Measurements from ENCODE around the gene CYB5R4. TPM values are rescaled to one million over a fixed set of nuclear protein-coding genes. Genes with fewer than 3 reads are reported as not detected.
"Not testable (repeated sequence)": the region's sequence is repeated elsewhere in the genome, so short reads cannot be mapped to it uniquely, and the experiment has no call there.

Gene CYB5R4
- total RNA-seq, 1 donor from 2014 or later = 5.2 TPM

DNA sequence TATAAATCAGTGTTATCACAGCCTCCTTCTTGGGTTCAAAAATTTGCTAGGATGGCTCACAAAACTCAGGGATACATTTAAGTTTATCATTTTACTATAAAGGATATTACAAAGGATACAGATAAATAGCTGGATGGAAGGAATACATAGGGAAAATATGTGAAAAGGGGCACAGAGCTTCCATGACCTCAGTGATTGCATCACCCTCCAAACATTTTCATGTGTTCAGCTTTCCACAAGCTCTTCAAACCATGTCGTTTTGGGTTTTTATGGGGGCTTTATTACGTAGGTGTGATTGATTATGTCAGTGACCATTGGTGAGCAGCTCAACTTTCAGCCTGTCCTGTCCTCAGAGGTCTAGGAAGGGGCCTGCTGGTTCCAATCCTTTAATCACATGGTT, 68.0 kb downstream of the CYB5R4 start:
- no peaks in the 10 kb centered on the region for H3K9me3 ChIP-seq (ENCODE audit: control insufficient read depth in 3 of 3, low read length in 3 of 3)
- no peaks in the 10 kb centered on the region for H3K4me1 ChIP-seq (ENCODE audit: control insufficient read depth in 3 of 3, insufficient read depth in 3 of 3, low read length in 3 of 3)
- H3K9ac ChIP-seq (ENCODE audit: low read depth in 1 of 3, low read length in 3 of 3) = no peak overlapping the region
- peaks cover 3 to 19% (median 11%) of the 10 kb centered on the region in 3 donors for H3K36me3 ChIP-seq (ENCODE audit: control insufficient read depth in 3 of 3, insufficient read depth in 3 of 3, low read length in 3 of 3)
- no peak overlapping the region for H3K4me3 ChIP-seq (ENCODE audit: low read length in 3 of 3)
- H3K27me3 ChIP-seq (ENCODE audit: control insufficient read depth in 3 of 3, insufficient read depth in 3 of 3, low read length in 3 of 3) = no peaks in the 10 kb centered on the region
- no peak overlapping the region for H3K27ac ChIP-seq (ENCODE audit: low read depth, low read length)

DNA sequence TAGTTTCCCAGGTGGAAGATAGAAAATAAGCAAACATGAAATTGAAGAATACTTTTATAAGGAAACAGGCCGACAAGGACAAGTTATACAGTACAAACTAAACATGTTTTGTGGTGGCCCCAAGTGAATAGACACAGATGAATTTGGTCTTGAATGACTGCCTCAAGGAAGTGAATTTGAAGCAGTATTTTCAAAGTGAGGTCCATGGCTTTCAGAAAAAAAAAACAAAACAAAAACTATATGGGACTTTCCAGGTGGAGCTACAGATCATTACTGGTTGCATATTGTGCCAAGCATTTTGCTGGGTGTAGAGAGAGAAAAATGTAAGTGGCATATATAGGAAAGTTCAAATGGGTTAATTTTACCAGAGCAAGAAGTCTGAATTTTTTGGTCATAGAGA, 68.8 kb downstream of the CYB5R4 start:
- Histone ChIP-seq H3K4me3 (ENCODE audit: low read length in 3 of 3) (no peak overlapping the region), H3K27me3 (ENCODE audit: control insufficient read depth in 3 of 3, insufficient read depth in 3 of 3, low read length in 3 of 3) (no peaks in the 10 kb centered on the region), H3K9ac (ENCODE audit: low read depth in 1 of 3, low read length in 3 of 3) (no peak overlapping the region), H3K27ac (ENCODE audit: low read depth, low read length) (no peak overlapping the region), H3K36me3 (ENCODE audit: control insufficient read depth in 3 of 3, insufficient read depth in 3 of 3, low read length in 3 of 3) (peaks cover 3 to 23% (median 18%) of the 10 kb centered on the region in 3 donors), H3K4me1 (ENCODE audit: control insufficient read depth in 3 of 3, insufficient read depth in 3 of 3, low read length in 3 of 3) (no peaks in the 10 kb centered on the region), H3K9me3 (ENCODE audit: control insufficient read depth in 3 of 3, low read length in 3 of 3) (no peaks in the 10 kb centered on the region)

DNA sequence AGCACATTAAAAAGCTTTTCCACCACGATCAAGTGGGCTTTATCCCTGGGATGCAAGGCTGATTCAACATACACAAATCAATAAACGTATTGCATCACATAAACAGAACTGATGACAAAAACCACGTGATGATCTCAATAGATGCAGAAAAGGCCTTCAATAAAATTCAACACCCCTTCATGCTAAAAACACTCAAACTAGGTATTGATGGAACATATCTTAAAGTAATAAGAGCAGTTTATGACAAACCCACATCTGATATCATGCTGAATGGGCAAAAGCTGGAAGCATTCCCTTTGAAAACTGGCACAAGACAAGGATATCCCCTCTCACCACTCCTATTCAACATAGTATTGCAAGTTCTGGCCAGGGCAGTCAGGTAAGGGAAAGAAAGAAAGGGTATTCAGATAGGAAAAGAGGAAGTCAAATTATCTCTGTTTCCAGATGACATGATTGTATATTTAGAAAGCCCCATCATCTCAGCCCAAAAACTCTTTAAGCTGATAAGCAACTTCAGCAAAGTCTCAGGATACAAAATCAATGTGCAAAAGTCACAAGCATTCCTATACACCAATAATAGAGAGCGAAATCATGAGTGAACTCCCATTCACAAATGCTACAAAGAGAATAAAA, 86.8 kb downstream of the CYB5R4 start:
- not testable (repeated sequence) for H3K9ac ChIP-seq (ENCODE audit: low read depth in 1 of 3, low read length in 3 of 3)

DNA sequence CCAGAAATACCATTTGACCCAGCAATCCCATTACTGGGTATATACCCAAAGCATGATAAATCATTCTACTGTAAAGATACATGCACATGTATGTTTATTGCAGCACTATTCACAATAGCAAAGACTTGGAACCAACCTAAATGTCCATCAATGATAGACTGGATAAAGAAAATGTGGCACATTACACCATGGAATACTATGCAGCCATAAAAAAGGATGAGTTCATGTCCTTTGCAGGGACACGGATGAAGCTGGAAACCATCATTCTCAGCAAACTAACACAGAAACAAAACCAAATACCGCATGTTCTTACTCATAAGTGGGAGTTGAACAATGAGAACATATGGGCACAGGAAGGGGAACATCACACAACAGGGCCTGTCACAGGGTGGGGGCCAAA, 88.5 kb downstream of the CYB5R4 start:
- not testable (repeated sequence) for H3K27ac ChIP-seq (ENCODE audit: low read depth, low read length); H3K9me3 ChIP-seq (ENCODE audit: control insufficient read depth in 3 of 3, low read length in 3 of 3)

More for the DNA sequence above, 86.8 kb downstream of the CYB5R4 start:
- not testable (repeated sequence) for H3K27ac ChIP-seq (ENCODE audit: low read depth, low read length); H3K27me3 ChIP-seq (ENCODE audit: control insufficient read depth in 3 of 3, insufficient read depth in 3 of 3, low read length in 3 of 3); H3K4me3 ChIP-seq (ENCODE audit: low read length in 3 of 3); H3K4me1 ChIP-seq (ENCODE audit: control insufficient read depth in 3 of 3, insufficient read depth in 3 of 3, low read length in 3 of 3); H3K9me3 ChIP-seq (ENCODE audit: control insufficient read depth in 3 of 3, low read length in 3 of 3)
- H3K36me3 ChIP-seq (ENCODE audit: control insufficient read depth in 3 of 3, insufficient read depth in 3 of 3, low read length in 3 of 3) = peaks cover 0 to 10% (median 6%) of the 10 kb centered on the region in 3 donors

DNA sequence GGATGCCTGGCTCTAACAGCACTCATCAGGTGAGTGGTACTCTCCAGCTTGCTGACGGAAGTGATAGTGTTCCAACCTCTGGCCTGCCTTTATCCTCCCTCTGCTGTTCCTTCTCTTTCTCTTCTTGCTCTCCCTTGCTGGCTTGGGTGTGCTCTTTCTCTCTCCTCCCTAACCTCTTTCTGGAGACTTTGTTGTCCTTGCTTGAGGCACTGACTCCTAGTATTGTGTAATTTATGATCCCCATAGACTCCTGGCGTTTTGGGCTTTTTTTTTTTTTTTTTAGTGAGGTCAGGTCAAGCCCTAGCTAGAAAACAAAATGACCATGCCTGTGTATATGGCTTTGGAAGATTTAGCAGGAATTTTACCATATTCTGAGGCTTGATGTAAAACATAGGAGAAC, 89.4 kb downstream of the CYB5R4 start:
- Histone ChIP-seq H3K36me3 (ENCODE audit: control insufficient read depth in 3 of 3, insufficient read depth in 3 of 3, low read length in 3 of 3) (peaks cover 0 to 2% (median 0%) of the 10 kb centered on the region in 3 donors), H3K27me3 (ENCODE audit: control insufficient read depth in 3 of 3, insufficient read depth in 3 of 3, low read length in 3 of 3) (no peaks in the 10 kb centered on the region), H3K4me1 (ENCODE audit: control insufficient read depth in 3 of 3, insufficient read depth in 3 of 3, low read length in 3 of 3) (no peaks in the 10 kb centered on the region), H3K9ac (ENCODE audit: low read depth in 1 of 3, low read length in 3 of 3) (no peak overlapping the region), H3K27ac (ENCODE audit: low read depth, low read length) (no peak overlapping the region), H3K9me3 (ENCODE audit: control insufficient read depth in 3 of 3, low read length in 3 of 3) (no peaks in the 10 kb centered on the region), H3K4me3 (ENCODE audit: low read length in 3 of 3) (no peak overlapping the region)

More for the DNA sequence above, 88.5 kb downstream of the CYB5R4 start:
- not testable (repeated sequence) for H3K36me3 ChIP-seq (ENCODE audit: control insufficient read depth in 3 of 3, insufficient read depth in 3 of 3, low read length in 3 of 3); H3K27me3 ChIP-seq (ENCODE audit: control insufficient read depth in 3 of 3, insufficient read depth in 3 of 3, low read length in 3 of 3); H3K9ac ChIP-seq (ENCODE audit: low read depth in 1 of 3, low read length in 3 of 3); H3K4me3 ChIP-seq (ENCODE audit: low read length in 3 of 3); H3K4me1 ChIP-seq (ENCODE audit: control insufficient read depth in 3 of 3, insufficient read depth in 3 of 3, low read length in 3 of 3)

DNA sequence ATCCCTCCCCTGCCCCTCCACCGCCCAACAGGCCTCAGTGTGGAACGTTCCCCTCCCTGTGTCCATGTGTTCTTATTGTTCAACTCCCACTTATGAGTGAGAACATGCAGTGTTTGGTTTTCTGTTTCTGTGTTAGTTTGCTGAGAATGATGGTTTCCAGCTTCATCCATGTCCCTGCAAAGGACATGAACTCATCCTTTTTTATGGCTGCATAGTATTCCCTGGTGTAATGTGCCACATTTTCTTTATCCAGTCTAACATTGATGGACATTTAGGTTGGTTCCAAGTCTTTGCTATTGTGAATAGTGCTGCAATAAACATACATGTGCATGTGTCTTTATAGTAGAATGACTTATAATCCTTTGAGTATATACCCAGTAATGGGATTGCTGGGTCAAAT, 91.9 kb downstream of the CYB5R4 start:
- H3K36me3 ChIP-seq (ENCODE audit: control insufficient read depth in 3 of 3, insufficient read depth in 3 of 3, low read length in 3 of 3); H3K27me3 ChIP-seq (ENCODE audit: control insufficient read depth in 3 of 3, insufficient read depth in 3 of 3, low read length in 3 of 3); H3K9me3 ChIP-seq (ENCODE audit: control insufficient read depth in 3 of 3, low read length in 3 of 3); H3K4me3 ChIP-seq (ENCODE audit: low read length in 3 of 3); H3K4me1 ChIP-seq (ENCODE audit: control insufficient read depth in 3 of 3, insufficient read depth in 3 of 3, low read length in 3 of 3); H3K9ac ChIP-seq (ENCODE audit: low read depth in 1 of 3, low read length in 3 of 3); H3K27ac ChIP-seq (ENCODE audit: low read depth, low read length): not testable (repeated sequence)

DNA sequence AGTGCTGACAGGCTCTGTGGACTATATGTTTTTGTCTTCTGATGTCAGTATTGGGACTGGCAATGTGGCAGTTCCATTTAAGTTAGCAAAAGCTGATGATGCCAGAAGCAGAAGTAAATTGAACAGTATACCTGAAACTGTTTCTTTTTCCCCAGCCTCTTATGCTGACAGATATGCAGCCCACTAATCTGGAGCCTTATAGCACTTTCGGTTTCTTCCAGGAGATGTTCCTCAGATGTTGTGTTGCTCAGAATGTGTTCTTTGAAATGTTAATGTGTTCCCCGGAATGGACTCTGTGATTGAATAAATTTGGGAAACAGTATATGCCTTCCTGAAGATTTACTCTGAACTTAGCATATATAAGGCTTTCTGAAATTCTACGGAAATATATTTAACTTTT, 93.3 kb downstream of the CYB5R4 start:
- H3K4me1 ChIP-seq (ENCODE audit: control insufficient read depth in 3 of 3, insufficient read depth in 3 of 3, low read length in 3 of 3) = no peaks in the 10 kb centered on the region
- H3K9me3 ChIP-seq (ENCODE audit: control insufficient read depth in 3 of 3, low read length in 3 of 3) = no peaks in the 10 kb centered on the region
- no peaks in the 10 kb centered on the region for H3K27me3 ChIP-seq (ENCODE audit: control insufficient read depth in 3 of 3, insufficient read depth in 3 of 3, low read length in 3 of 3)
- peaks cover 0 to 7% (median 0%) of the 10 kb centered on the region in 3 donors for H3K36me3 ChIP-seq (ENCODE audit: control insufficient read depth in 3 of 3, insufficient read depth in 3 of 3, low read length in 3 of 3)
- H3K27ac ChIP-seq (ENCODE audit: low read depth, low read length) = no peak overlapping the region
- no peak overlapping the region for H3K9ac ChIP-seq (ENCODE audit: low read depth in 1 of 3, low read length in 3 of 3)
- H3K4me3 ChIP-seq (ENCODE audit: low read length in 3 of 3) = no peak overlapping the region

DNA sequence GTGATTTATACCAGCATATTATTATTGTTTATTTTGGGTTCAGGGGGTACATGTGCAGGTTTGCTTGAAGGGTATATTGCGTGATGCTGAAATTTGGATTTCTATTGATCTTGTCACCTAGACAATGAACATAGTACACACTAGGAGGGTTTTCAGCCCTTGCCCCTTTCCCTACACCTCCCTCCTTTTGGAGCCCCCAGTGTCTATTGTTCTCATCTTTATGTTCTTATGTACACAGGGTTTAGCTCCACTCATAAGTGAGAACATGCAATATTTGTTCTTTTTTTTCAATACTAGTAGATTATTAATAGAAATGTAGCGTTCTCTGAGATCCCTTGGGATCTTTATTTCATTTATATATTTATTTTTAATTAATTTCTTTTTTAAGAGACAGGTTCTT, 94.9 kb downstream of the CYB5R4 start:
- no peak overlapping the region for H3K4me3 ChIP-seq (ENCODE audit: low read length in 3 of 3)
- no peak overlapping the region for H3K9ac ChIP-seq (ENCODE audit: low read depth in 1 of 3, low read length in 3 of 3)
- H3K36me3 ChIP-seq (ENCODE audit: control insufficient read depth in 3 of 3, insufficient read depth in 3 of 3, low read length in 3 of 3) = peaks cover 3 to 7% (median 4%) of the 10 kb centered on the region in 3 donors
- H3K27ac ChIP-seq (ENCODE audit: low read depth, low read length) = no peak overlapping the region
- H3K4me1 ChIP-seq (ENCODE audit: control insufficient read depth in 3 of 3, insufficient read depth in 3 of 3, low read length in 3 of 3) = no peaks in the 10 kb centered on the region
- no peaks in the 10 kb centered on the region for H3K9me3 ChIP-seq (ENCODE audit: control insufficient read depth in 3 of 3, low read length in 3 of 3)
- no peaks in the 10 kb centered on the region for H3K27me3 ChIP-seq (ENCODE audit: control insufficient read depth in 3 of 3, insufficient read depth in 3 of 3, low read length in 3 of 3)

DNA sequence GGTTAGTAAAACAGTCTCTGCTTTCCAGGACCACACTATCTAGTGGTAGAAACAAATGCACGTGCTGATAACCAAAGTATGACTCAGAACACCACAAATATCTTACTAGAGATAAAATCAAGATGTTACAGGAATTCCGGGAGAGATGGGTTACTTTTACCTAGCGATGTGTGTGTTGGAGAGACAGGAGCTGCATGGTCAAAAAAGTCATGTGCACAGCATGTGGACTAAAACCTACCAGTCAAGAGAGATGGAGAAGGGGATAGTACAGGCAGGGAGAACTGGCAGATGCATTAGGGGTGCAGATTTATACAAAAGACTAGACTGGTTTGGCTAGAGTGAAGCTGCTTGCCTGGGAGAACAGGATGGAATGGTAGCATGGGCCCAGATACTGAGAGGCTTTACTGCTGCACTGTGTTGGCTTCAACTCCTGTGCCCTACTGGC, 98.8 kb downstream of the CYB5R4 start:
- Histone ChIP-seq H3K4me1 (ENCODE audit: control insufficient read depth in 3 of 3, insufficient read depth in 3 of 3, low read length in 3 of 3) (no peaks in the 10 kb centered on the region), H3K36me3 (ENCODE audit: control insufficient read depth in 3 of 3, insufficient read depth in 3 of 3, low read length in 3 of 3) (peaks cover 6 to 19% (median 17%) of the 10 kb centered on the region in 3 donors), H3K4me3 (ENCODE audit: low read length in 3 of 3) (no peak overlapping the region), H3K9ac (ENCODE audit: low read depth in 1 of 3, low read length in 3 of 3) (no peak overlapping the region), H3K27ac (ENCODE audit: low read depth, low read length) (no peak overlapping the region), H3K27me3 (ENCODE audit: control insufficient read depth in 3 of 3, insufficient read depth in 3 of 3, low read length in 3 of 3) (no peaks in the 10 kb centered on the region), H3K9me3 (ENCODE audit: control insufficient read depth in 3 of 3, low read length in 3 of 3) (no peaks in the 10 kb centered on the region)

DNA sequence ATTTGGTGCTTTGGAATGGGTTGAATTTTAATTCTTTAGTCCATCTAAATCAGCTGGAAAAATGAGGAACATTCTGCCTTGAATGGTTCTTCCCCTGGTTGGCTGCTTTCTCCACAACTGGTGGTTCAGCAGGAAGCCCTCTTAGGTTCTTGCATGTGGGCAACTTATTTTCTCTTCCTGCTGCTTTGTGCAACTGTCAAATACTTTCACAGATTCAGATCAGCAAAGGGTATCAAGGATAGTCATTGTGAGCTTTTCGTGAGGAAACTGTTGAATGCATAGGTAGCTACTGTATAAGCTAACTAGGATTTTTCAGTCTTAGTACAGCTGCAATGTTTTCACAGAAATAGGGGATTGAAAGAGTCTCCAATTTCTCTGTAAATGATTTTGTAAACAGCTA, 101.2 kb downstream of the CYB5R4 start:
- H3K36me3 ChIP-seq (ENCODE audit: control insufficient read depth in 3 of 3, insufficient read depth in 3 of 3, low read length in 3 of 3) = peaks cover 6 to 21% (median 17%) of the 10 kb centered on the region in 3 donors

More for the DNA sequence above, 101.2 kb downstream of the CYB5R4 start:
- Histone ChIP-seq H3K4me3 (ENCODE audit: low read length in 3 of 3) (no peak overlapping the region), H3K4me1 (ENCODE audit: control insufficient read depth in 3 of 3, insufficient read depth in 3 of 3, low read length in 3 of 3) (no peaks in the 10 kb centered on the region), H3K9ac (ENCODE audit: low read depth in 1 of 3, low read length in 3 of 3) (no peak overlapping the region), H3K9me3 (ENCODE audit: control insufficient read depth in 3 of 3, low read length in 3 of 3) (no peaks in the 10 kb centered on the region), H3K27ac (ENCODE audit: low read depth, low read length) (no peak overlapping the region), H3K27me3 (ENCODE audit: control insufficient read depth in 3 of 3, insufficient read depth in 3 of 3, low read length in 3 of 3) (no peaks in the 10 kb centered on the region)
